Activated CD4-positive, alpha-beta T cell treated with anti-CD3 and anti-CD28 coated beads, Interleukin-2, amount 10 ng/mL, durations not matched to agents 7 days and 5 days (primary cell): Measurements from ENCODE around the gene ESRRA. TPM values are rescaled to one million over a fixed set of nuclear protein-coding genes. Genes with fewer than 3 reads are reported as not detected.
A peak's percentile ranks its signal among the peaks of the same experiment; 100 is the strongest.

Experiments used
- CTCF ChIA-PET: fragments of 350-600 bp; sonication (Branson Sonifier 250); formaldehyde crosslinking; loops from one replicate; lab custom pipeline; 2021; ENCODE audit warnings: antibody characterized with exemption; lab: Charles Lee
- POLR2A ChIA-PET: fragments of 350-600 bp; sonication (Branson Sonifier 250); formaldehyde crosslinking; loops from one replicate; lab custom pipeline; 2021; ENCODE audit warnings: antibody characterized with exemption; lab: Charles Lee
- DNase-seq: peaks from one replicate; pipeline ENCODE4 v3.0.0-alpha.2; 2020
- H3K27ac Mint-ChIP-seq: one replicate; pipeline ENCODE4 v1.8.0; 2021; ENCODE audit warnings: mild to moderate bottlenecking, moderate library complexity, mixed read lengths
- H3K27me3 Mint-ChIP-seq: one replicate; pipeline ENCODE4 v1.8.0; 2021; ENCODE audit warnings: mixed read lengths
- H3K36me3 Mint-ChIP-seq: one replicate; pipeline ENCODE4 v1.8.0; 2021; ENCODE audit warnings: low read depth, mixed read lengths
- H3K4me1 Mint-ChIP-seq: one replicate; pipeline ENCODE4 v1.8.0; 2021; ENCODE audit warnings: mixed read lengths
- H3K4me3 Mint-ChIP-seq: one replicate; pipeline ENCODE4 v1.8.0; 2021; ENCODE audit warnings: mild to moderate bottlenecking, moderate library complexity, mixed read lengths
- H3K9me3 Mint-ChIP-seq: one replicate; pipeline ENCODE4 v1.8.0; 2021; ENCODE audit warnings: mixed read lengths
- total RNA-seq, 2 experiments: library from RNA; stranded (reverse); gene quantifications; one replicate each; pipeline ENCODE4 v1.2.3, GENCODE V29; 2021

The ESRRA gene
- total RNA-seq: 10 to 100 TPM; 24.8 to 32.0 TPM

GRCh38 chr11:64305075-64305690 lies at the start of gene ESRRA:
TSS of gene ESRRA (plus strand) at chr11:64305524. CDS start at chr11:64307180, 1,656 bp downstream.
- H3K27ac Mint-ChIP-seq: peak within 1 kb of the TSS; percentile 98
- CTCF ChIA-PET: interaction anchor here (0.7 to 5.8 kb wide), 26 partner anchors 9 to 360 kb away, joined by 3 to 92 read pairs (median 4); partner anchors contain the start of genes BAD, FERMT3, GPR137 and KCNK4
- H3K4me3 Mint-ChIP-seq: peak within 1 kb of the TSS; percentile 87
- H3K9me3 Mint-ChIP-seq: no peaks in the 10 kb centered on the region
- H3K4me1 Mint-ChIP-seq: peaks cover 44% of the 10 kb centered on the region
- H3K27me3 Mint-ChIP-seq: peaks cover 12% of the 10 kb centered on the region
- POLR2A ChIA-PET: interaction anchor here (0.8 to 0.9 kb wide), 3 partner anchors 12 to 88 kb away, joined by 3 read pairs; partner anchors contain the start of gene TRMT112
- peaks cover 11% of the 10 kb centered on the region for H3K36me3 Mint-ChIP-seq
- DNase-seq: peak; percentile 100

- no peak overlapping the region for H3K27ac Mint-ChIP-seq
- peaks cover 15% of the 10 kb centered on the region for H3K4me1 Mint-ChIP-seq
- no peaks in the 10 kb centered on the region for H3K27me3 Mint-ChIP-seq
- no peaks in the 10 kb centered on the region for H3K9me3 Mint-ChIP-seq
- H3K36me3 Mint-ChIP-seq: peaks cover 10% of the 10 kb centered on the region
- H3K4me3 Mint-ChIP-seq: no peak overlapping the region
- CTCF ChIA-PET: interaction anchor here (1.4 to 3.5 kb wide), 5 partner anchors 8 to 52 kb away, joined by 3 to 14 read pairs (median 4); partner anchors contain the start of gene FKBP2
- no peak for DNase-seq
- POLR2A ChIA-PET: no interaction called here
Measured at GRCh38 chr11:64256300-64256699, 49.0 kb upstream of the ESRRA start.

GRCh38 chr11:64258356-64258755 lies 47.0 kb upstream of the ESRRA start:
- Mint-ChIP-seq H3K36me3 (peaks cover 12% of the 10 kb centered on the region), H3K27me3 (no peaks in the 10 kb centered on the region), H3K4me3 (no peak overlapping the region), H3K27ac (no peak overlapping the region), H3K9me3 (no peaks in the 10 kb centered on the region), H3K4me1 (peaks cover 8% of the 10 kb centered on the region)
- DNase-seq: no peak
- ChIA-PET CTCF (interaction anchor here (1.0 to 1.3 kb wide), 2 partner anchors 12 to 59 kb away, joined by 3 to 4 read pairs; partner anchors contain the start of genes PPP1R14B and PRDX5), POLR2A (no interaction called here)

GRCh38 chr11:64258946-64259532 lies 46.3 kb upstream of the ESRRA start:
- Mint-ChIP-seq H3K27me3 (no peaks in the 10 kb centered on the region), H3K4me1 (peaks cover 8% of the 10 kb centered on the region), H3K27ac (no peak overlapping the region), H3K4me3 (no peak overlapping the region), H3K9me3 (no peaks in the 10 kb centered on the region), H3K36me3 (peaks cover 12% of the 10 kb centered on the region)
- ChIA-PET CTCF (interaction anchor here (1.0 to 1.5 kb wide), 3 partner anchors 13 to 59 kb away, joined by 3 to 4 read pairs (median 3); partner anchors contain the start of gene PRDX5), POLR2A (no interaction called here)
- no peak for DNase-seq

- no peak overlapping the region for H3K27ac Mint-ChIP-seq
- no peak overlapping the region for H3K4me3 Mint-ChIP-seq
- no peak for DNase-seq
- H3K36me3 Mint-ChIP-seq: peaks cover 12% of the 10 kb centered on the region
- H3K9me3 Mint-ChIP-seq: no peaks in the 10 kb centered on the region
- H3K27me3 Mint-ChIP-seq: no peaks in the 10 kb centered on the region
- H3K4me1 Mint-ChIP-seq: peaks cover 8% of the 10 kb centered on the region
- ChIA-PET POLR2A (no interaction called here), CTCF (interaction anchor here (1.0 to 1.5 kb wide), 2 partner anchors 12 to 52 kb away, joined by 3 to 4 read pairs; no protein-coding TSS in a partner anchor)
Measured at GRCh38 chr11:64259533-64260067, 45.7 kb upstream of the ESRRA start.

- POLR2A ChIA-PET: no interaction called here
- no peak for DNase-seq
- Mint-ChIP-seq H3K4me3 (no peak overlapping the region), H3K4me1 (peaks cover 8% of the 10 kb centered on the region), H3K9me3 (no peaks in the 10 kb centered on the region), H3K27ac (peak overlapping the region; percentile 62), H3K27me3 (no peaks in the 10 kb centered on the region), H3K36me3 (peaks cover 12% of the 10 kb centered on the region)
- CTCF ChIA-PET: interaction anchor here (1.5 to 12.3 kb wide), 3 partner anchors 9 to 13 kb away, joined by 3 to 162 read pairs (median 5); partner anchors contain the start of genes PLCB3 and PPP1R14B
Measured at GRCh38 chr11:64260147-64260708, 45.1 kb upstream of the ESRRA start.

- no peak overlapping the region for H3K4me3 Mint-ChIP-seq
- POLR2A ChIA-PET: interaction anchor here (0.6 kb wide), 1 partner anchor 503 kb away, joined by 3 read pairs; no protein-coding TSS in a partner anchor
- no peaks in the 10 kb centered on the region for H3K27me3 Mint-ChIP-seq
- CTCF ChIA-PET: interaction anchor here (1.7 to 12.3 kb wide), 2 partner anchors 8 to 14 kb away, joined by 5 to 162 read pairs; partner anchors contain the start of genes PLCB3 and PPP1R14B
- peaks cover 8% of the 10 kb centered on the region for H3K4me1 Mint-ChIP-seq
- DNase-seq: no peak
- H3K36me3 Mint-ChIP-seq: peaks cover 12% of the 10 kb centered on the region
- H3K9me3 Mint-ChIP-seq: no peaks in the 10 kb centered on the region
- H3K27ac Mint-ChIP-seq: no peak overlapping the region
Measured at GRCh38 chr11:64261556-64262080, 43.7 kb upstream of the ESRRA start.

GRCh38 chr11:64262271-64263002 lies 42.9 kb upstream of the ESRRA start:
- H3K27me3 Mint-ChIP-seq: no peaks in the 10 kb centered on the region
- H3K4me1 Mint-ChIP-seq: peaks cover 9% of the 10 kb centered on the region
- POLR2A ChIA-PET: interaction anchor here (0.6 kb wide), 1 partner anchor 16 kb away, joined by 3 read pairs; no protein-coding TSS in a partner anchor
- peak overlapping the region; percentile 28 for H3K27ac Mint-ChIP-seq
- CTCF ChIA-PET: interaction anchor here (1.1 to 12.3 kb wide), 2 partner anchors 15 kb away, joined by 3 to 162 read pairs; partner anchors contain the start of genes PLCB3 and PPP1R14B
- no peaks in the 10 kb centered on the region for H3K9me3 Mint-ChIP-seq
- no peak overlapping the region for H3K4me3 Mint-ChIP-seq
- DNase-seq: no peak
- H3K36me3 Mint-ChIP-seq: peaks cover 12% of the 10 kb centered on the region

- POLR2A ChIA-PET: interaction anchor here (0.6 kb wide), 1 partner anchor 17 kb away, joined by 3 read pairs; no protein-coding TSS in a partner anchor
- H3K36me3 Mint-ChIP-seq: peaks cover 12% of the 10 kb centered on the region
- CTCF ChIA-PET: interaction anchor here (0.6 to 12.3 kb wide), 7 partner anchors 9 to 54 kb away, joined by 3 to 162 read pairs (median 3); partner anchors contain the start of genes PLCB3, PPP1R14B and TRMT112
Measured at GRCh38 chr11:64263021-64263946, 42.0 kb upstream of the ESRRA start.

GRCh38 chr11:64263947-64264317 lies 41.4 kb upstream of the ESRRA start:
- no peak for DNase-seq
- Mint-ChIP-seq H3K36me3 (peaks cover 12% of the 10 kb centered on the region), H3K4me3 (no peak overlapping the region), H3K4me1 (peaks cover 24% of the 10 kb centered on the region), H3K27ac (peak overlapping the region; percentile 50), H3K9me3 (no peaks in the 10 kb centered on the region), H3K27me3 (no peaks in the 10 kb centered on the region)
- CTCF ChIA-PET: interaction anchor here (0.6 to 12.3 kb wide), 6 partner anchors 9 to 53 kb away, joined by 3 to 162 read pairs (median 4); partner anchors contain the start of genes PLCB3, PPP1R14B and TRMT112
- POLR2A ChIA-PET: no interaction called here

More at GRCh38 chr11:64263021-64263946, 42.0 kb upstream of the ESRRA start:
- Mint-ChIP-seq H3K27me3 (no peaks in the 10 kb centered on the region), H3K9me3 (no peaks in the 10 kb centered on the region), H3K4me1 (peaks cover 17% of the 10 kb centered on the region), H3K27ac (no peak overlapping the region), H3K4me3 (no peak overlapping the region)
- no peak for DNase-seq
